Ishikawa (cell line): ENCODE results near the gene TTLL10.

Source experiments
- CEBPB ChIP-seq: IDR thresholded peaks from 2 replicates; pipeline ENCODE4 v1.6.1; 2012
- CREB1 ChIP-seq: IDR thresholded peaks from 2 replicates; pipeline ENCODE4 v1.6.1; 2012; ENCODE audit warnings: low read depth
- EGR1 ChIP-seq: IDR thresholded peaks from 2 replicates; pipeline ENCODE4 v1.6.1; 2012
- EP300 ChIP-seq: IDR thresholded peaks from 2 replicates; pipeline ENCODE4 v1.6.1; 2012; ENCODE audit warnings: borderline replicate concordance
- FOXM1 ChIP-seq: IDR thresholded peaks from 2 replicates; pipeline ENCODE4 v1.6.1; 2012; ENCODE audit warnings: low read depth, borderline replicate concordance
- NFIC ChIP-seq: IDR thresholded peaks from 2 replicates; pipeline ENCODE4 v1.6.1; 2012
- RAD21 ChIP-seq: IDR thresholded peaks from 2 replicates; pipeline ENCODE4 v1.6.1; 2012; ENCODE audit warnings: low read depth
- TAF1 ChIP-seq: IDR thresholded peaks from 2 replicates; pipeline ENCODE4 v1.6.1; 2012; ENCODE audit warnings: low read depth, mild to moderate bottlenecking
- TCF12 ChIP-seq: IDR thresholded peaks from 2 replicates; pipeline ENCODE4 v1.6.1; 2012; ENCODE audit warnings: low read depth
- TEAD4 ChIP-seq: IDR thresholded peaks from 2 replicates; pipeline ENCODE4 v1.6.1; 2012
- YY1 ChIP-seq: IDR thresholded peaks from 2 replicates; pipeline ENCODE4 v1.6.1; 2012; ENCODE audit warnings: low read depth
- ZBTB7A ChIP-seq: IDR thresholded peaks from 2 replicates; pipeline ENCODE4 v1.6.1; 2012; ENCODE audit warnings: low read depth
- TF ChIP-seq, protein P1 (sequence below): IDR thresholded peaks from 2 replicates; pipeline ENCODE4 v1.6.1; 2012; ENCODE audit warnings: low read depth, mild to moderate bottlenecking
- TF ChIP-seq, protein P2 (sequence below): IDR thresholded peaks from 2 replicates; pipeline ENCODE4 v1.6.1; 2012
- TF ChIP-seq, protein P3 (sequence below): IDR thresholded peaks from 2 replicates; pipeline ENCODE4 v1.6.1; 2012

Gene TTLL10

DNA sequence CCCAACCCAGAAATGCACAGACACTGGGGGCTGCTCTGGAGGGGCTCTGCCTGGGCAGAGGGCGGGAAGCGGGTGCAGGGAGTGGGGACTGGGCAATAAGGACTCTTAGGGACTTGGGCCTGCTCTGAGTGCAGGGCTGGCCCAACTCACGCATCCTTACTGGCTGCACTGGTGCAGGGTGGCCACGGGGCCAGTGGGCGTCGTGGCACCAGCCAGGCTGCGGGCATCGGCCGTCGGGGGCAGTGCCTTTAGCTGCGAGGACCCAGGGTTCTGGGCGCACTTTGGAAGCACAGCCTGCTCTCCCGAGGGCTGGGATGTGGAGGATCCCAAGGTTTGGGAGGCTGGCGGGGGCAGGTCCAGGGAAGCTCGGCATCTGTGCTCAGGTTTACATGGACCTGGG is 27.1 kb upstream of the TTLL10 start:
- no peak for TF ChIP-seq TEAD4
- TF ChIP-seq ZBTB7A, result no peak
- no peak for TF ChIP-seq TCF12
- TF ChIP-seq, protein P1, sequence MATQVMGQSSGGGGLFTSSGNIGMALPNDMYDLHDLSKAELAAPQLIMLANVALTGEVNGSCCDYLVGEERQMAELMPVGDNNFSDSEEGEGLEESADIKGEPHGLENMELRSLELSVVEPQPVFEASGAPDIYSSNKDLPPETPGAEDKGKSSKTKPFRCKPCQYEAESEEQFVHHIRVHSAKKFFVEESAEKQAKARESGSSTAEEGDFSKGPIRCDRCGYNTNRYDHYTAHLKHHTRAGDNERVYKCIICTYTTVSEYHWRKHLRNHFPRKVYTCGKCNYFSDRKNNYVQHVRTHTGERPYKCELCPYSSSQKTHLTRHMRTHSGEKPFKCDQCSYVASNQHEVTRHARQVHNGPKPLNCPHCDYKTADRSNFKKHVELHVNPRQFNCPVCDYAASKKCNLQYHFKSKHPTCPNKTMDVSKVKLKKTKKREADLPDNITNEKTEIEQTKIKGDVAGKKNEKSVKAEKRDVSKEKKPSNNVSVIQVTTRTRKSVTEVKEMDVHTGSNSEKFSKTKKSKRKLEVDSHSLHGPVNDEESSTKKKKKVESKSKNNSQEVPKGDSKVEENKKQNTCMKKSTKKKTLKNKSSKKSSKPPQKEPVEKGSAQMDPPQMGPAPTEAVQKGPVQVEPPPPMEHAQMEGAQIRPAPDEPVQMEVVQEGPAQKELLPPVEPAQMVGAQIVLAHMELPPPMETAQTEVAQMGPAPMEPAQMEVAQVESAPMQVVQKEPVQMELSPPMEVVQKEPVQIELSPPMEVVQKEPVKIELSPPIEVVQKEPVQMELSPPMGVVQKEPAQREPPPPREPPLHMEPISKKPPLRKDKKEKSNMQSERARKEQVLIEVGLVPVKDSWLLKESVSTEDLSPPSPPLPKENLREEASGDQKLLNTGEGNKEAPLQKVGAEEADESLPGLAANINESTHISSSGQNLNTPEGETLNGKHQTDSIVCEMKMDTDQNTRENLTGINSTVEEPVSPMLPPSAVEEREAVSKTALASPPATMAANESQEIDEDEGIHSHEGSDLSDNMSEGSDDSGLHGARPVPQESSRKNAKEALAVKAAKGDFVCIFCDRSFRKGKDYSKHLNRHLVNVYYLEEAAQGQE, result no peak
- TF ChIP-seq, protein P2, sequence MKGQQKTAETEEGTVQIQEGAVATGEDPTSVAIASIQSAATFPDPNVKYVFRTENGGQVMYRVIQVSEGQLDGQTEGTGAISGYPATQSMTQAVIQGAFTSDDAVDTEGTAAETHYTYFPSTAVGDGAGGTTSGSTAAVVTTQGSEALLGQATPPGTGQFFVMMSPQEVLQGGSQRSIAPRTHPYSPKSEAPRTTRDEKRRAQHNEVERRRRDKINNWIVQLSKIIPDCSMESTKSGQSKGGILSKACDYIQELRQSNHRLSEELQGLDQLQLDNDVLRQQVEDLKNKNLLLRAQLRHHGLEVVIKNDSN, result no peak
- TF ChIP-seq CREB1, result no peak
- TF ChIP-seq TAF1, result no peak
- TF ChIP-seq FOXM1, result no peak
- TF ChIP-seq RAD21, result no peak
- TF ChIP-seq, protein P3, sequence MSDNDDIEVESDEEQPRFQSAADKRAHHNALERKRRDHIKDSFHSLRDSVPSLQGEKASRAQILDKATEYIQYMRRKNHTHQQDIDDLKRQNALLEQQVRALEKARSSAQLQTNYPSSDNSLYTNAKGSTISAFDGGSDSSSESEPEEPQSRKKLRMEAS, result no peak

DNA sequence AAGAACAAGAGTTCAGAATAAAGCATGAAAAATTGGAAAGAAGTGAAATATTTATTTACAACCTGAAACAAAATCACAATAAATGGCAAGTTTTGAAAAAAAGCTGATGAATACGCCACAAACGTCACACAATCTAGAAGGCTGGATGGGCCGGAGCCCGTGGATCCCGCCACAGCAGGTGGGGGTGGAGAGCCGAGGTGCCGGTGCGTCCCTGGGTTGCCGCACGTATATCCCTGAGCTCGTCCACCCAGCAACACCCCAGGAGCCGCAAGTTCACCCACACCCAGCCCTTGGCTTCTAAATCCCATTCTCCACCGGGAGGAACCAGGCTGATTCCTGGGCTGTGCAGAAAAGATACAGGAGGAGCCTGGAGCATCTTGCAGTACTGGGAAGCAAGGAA is 25.6 kb upstream of the TTLL10 start:
- TF ChIP-seq ZBTB7A, result no peak
- TF ChIP-seq RAD21, result no peak
- no peak for TF ChIP-seq TCF12
- TF ChIP-seq TAF1, result no peak
- TF ChIP-seq, protein P1, result no peak
- TF ChIP-seq FOXM1, result no peak
- TF ChIP-seq, protein P2, result no peak
- TF ChIP-seq CREB1, result no peak
- TF ChIP-seq EGR1, result no peak

DNA sequence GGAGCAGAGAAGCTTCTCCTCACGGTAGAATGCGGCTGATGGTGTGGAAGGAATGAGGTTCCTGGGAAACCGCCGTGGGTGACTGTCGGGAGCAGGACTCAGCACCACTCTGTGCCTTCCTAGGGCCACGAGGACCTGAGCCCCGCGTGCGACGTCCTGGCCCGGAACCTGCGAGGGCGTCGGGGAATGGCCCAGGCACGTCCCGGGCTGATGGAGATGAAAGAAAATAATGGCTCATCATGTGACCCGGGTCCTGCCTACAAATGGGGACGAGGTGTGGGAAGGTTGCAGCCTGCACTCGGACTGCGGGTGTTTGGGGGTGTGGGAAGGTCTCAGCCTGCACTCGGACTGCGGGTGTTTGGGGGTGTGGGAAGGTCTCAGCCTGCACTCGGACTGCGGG is 25.1 kb upstream of the TTLL10 start:
- TF ChIP-seq, protein P2, result no peak
- TF ChIP-seq CEBPB (no peak), CREB1 (no peak), FOXM1 (no peak), EGR1 (no peak), NFIC (no peak), ZBTB7A (no peak), TCF12 (no peak), TEAD4 (no peak), TAF1 (no peak), EP300 (no peak), YY1 (no peak), RAD21 (no peak)
- TF ChIP-seq, protein P1, result no peak
- TF ChIP-seq, protein P3, result no peak

DNA sequence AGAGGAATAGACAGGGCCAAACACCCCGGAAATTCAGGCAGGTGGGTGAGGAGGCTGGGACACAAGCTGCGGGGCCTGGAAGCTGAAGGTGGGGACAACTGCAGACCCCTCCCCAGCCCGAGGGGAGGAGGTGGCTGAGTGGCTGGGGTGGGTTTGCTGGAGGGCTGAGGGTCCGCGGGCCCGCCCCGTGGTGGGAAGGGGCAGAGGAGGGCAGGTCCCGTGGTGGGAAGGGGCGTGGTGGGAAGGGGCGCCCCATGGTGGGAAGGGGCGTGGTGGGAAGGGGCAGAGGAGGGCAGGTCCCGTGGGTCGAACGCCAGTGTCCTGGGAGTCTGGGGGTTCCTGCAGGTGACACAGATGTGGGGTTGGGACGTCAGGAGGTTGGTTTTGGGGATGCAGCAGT is 24.3 kb upstream of the TTLL10 start:
- TF ChIP-seq TAF1 (no peak), CREB1 (no peak), RAD21 (no peak), NFIC (no peak), TCF12 (no peak), ZBTB7A (no peak), FOXM1 (no peak), YY1 (no peak), CEBPB (no peak), EP300 (no peak), TEAD4 (no peak), EGR1 (no peak)
- TF ChIP-seq, protein P1, result no peak
- TF ChIP-seq, protein P2, result no peak
- TF ChIP-seq, protein P3, result no peak
